ENCODE measurements around the gene DPP10. TPM values are rescaled to one million over a fixed set of nuclear protein-coding genes. Genes with fewer than 3 reads are reported as not detected.

DPP10 gene
- total and polyA plus RNA-seq, 4 experiments from 2014 or later, result not detected

GRCh38 chr2:114714313-114714712 is 271.9 kb downstream of the DPP10 start:
- Histone ChIP-seq H3K36me3 (ENCODE audit: insufficient read depth, low read length) (no peaks in the 10 kb centered on the region), H3K9me3 (ENCODE audit: control insufficient read depth in 1 of 2, low read length in 2 of 2) (no peaks in the 10 kb centered on the region), H3K27me3 (ENCODE audit: insufficient read depth, low read length) (no peaks in the 10 kb centered on the region), H3K4me3 (ENCODE audit: low read length in 2 of 2) (no peak overlapping the region), H3K27ac (ENCODE audit: low read depth, low read length) (no peak overlapping the region), H3K4me1 (ENCODE audit: insufficient read depth, low read length) (no peaks in the 10 kb centered on the region)
- Mint-ChIP-seq H3K9me3 (peaks cover 0 to 2% (median 0%) of the 10 kb centered on the region in 8 donors), H3K4me1 (no peaks in the 10 kb centered on the region), H3K4me3 (no peak overlapping the region), H3K27me3 (peaks cover 0 to 1% of the 10 kb centered on the region in 2 donors), H3K36me3 (no peaks in the 10 kb centered on the region), H3K27ac (no peak overlapping the region)
- intact Hi-C loops (cut with micrococcal nuclease), result no loop called here
- ChIA-PET POLR2A (ENCODE audit: partially characterized antibody) (no interaction called here), CTCF (ENCODE audit: partially characterized antibody) (no interaction called here)
- no peak for DNase-seq

GRCh38 chr2:114717049-114717448 is 274.6 kb downstream of the DPP10 start:
- peaks cover 0 to 2% (median 0%) of the 10 kb centered on the region in 8 donors for H3K9me3 Mint-ChIP-seq
- H3K27ac Mint-ChIP-seq, result no peak overlapping the region
- H3K4me1 ChIP-seq (ENCODE audit: insufficient read depth, low read length), result no peaks in the 10 kb centered on the region
- no peaks in the 10 kb centered on the region for H3K9me3 ChIP-seq (ENCODE audit: control insufficient read depth in 1 of 2, low read length in 2 of 2)
- no peaks in the 10 kb centered on the region for H3K27me3 ChIP-seq (ENCODE audit: insufficient read depth, low read length)
- ChIA-PET CTCF (ENCODE audit: partially characterized antibody) (no interaction called here), POLR2A (ENCODE audit: partially characterized antibody) (no interaction called here)
- no peak for DNase-seq
- H3K36me3 Mint-ChIP-seq, result no peaks in the 10 kb centered on the region
- intact Hi-C loops (cut with micrococcal nuclease), result no loop called here
- H3K4me3 ChIP-seq (ENCODE audit: low read length in 2 of 2), result no peak overlapping the region
- no peaks in the 10 kb centered on the region for H3K36me3 ChIP-seq (ENCODE audit: insufficient read depth, low read length)
- H3K27ac ChIP-seq (ENCODE audit: low read depth, low read length), result no peak overlapping the region
- peaks cover 0 to 1% of the 10 kb centered on the region in 2 donors for H3K27me3 Mint-ChIP-seq
- H3K4me3 Mint-ChIP-seq, result no peak overlapping the region
- H3K4me1 Mint-ChIP-seq, result no peaks in the 10 kb centered on the region

DNA sequence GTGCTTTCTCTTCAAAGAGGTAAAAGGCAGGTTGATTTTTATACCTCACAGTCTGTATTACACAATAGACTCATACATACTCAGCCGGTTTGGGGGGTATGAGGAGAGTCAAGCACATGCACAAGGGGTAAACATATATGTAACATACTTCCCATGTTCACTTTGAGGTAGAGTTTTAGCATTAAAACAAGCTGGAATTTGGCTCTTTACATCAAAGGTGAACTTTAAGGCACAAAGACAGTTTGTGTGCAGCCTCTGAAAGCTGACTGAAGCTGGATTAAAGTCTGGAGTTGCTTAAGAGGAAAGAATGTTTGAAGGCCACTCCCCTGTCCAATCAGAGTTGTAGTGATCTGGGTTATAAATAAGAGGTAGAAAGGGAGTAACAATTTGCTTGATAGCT is 282.0 kb downstream of the DPP10 start:
- Histone ChIP-seq H3K27ac (ENCODE audit: low read depth, low read length) (no peak overlapping the region), H3K4me3 (ENCODE audit: low read length in 2 of 2) (no peak overlapping the region), H3K36me3 (ENCODE audit: insufficient read depth, low read length) (no peaks in the 10 kb centered on the region), H3K27me3 (ENCODE audit: insufficient read depth, low read length) (no peaks in the 10 kb centered on the region), H3K9me3 (ENCODE audit: control insufficient read depth in 1 of 2, low read length in 2 of 2) (no peaks in the 10 kb centered on the region), H3K4me1 (ENCODE audit: insufficient read depth, low read length) (no peaks in the 10 kb centered on the region)
- Mint-ChIP-seq H3K9me3 (peaks cover 0 to 2% (median 0%) of the 10 kb centered on the region in 8 donors), H3K27ac (no peak overlapping the region), H3K27me3 (no peaks in the 10 kb centered on the region), H3K4me3 (no peak overlapping the region), H3K36me3 (no peaks in the 10 kb centered on the region), H3K4me1 (no peaks in the 10 kb centered on the region)
- ChIA-PET POLR2A (ENCODE audit: partially characterized antibody) (no interaction called here), CTCF (ENCODE audit: partially characterized antibody) (no interaction called here)
- intact Hi-C loops (cut with micrococcal nuclease), result no loop called here
- DNase-seq, result no peak

GRCh38 chr2:114727012-114727411 is 284.6 kb downstream of the DPP10 start:
- peaks cover 0 to 2% of the 10 kb centered on the region in 2 donors for H3K27me3 Mint-ChIP-seq
- CTCF ChIA-PET (ENCODE audit: partially characterized antibody), result no interaction called here

DNA sequence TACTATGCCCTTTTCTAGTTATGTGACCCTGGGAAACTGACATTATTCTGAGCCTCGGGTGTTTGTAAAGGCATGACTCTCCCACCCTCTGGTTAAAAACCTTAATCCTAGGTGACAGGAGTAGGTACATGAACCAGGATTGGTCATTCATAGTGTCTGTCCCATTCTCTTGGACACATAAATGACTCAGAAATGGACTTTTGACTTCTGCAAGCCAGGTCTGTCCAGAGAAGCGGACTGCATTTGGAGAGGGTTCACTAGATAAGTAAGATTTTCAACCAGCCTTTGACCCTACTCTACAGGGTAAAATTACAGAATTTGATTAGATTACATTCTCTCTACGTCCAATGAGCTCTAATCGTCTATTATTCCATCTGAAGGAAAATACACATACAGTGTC is 285.9 kb downstream of the DPP10 start:
- Histone ChIP-seq H3K4me1 (ENCODE audit: insufficient read depth, low read length) (no peaks in the 10 kb centered on the region), H3K36me3 (ENCODE audit: insufficient read depth, low read length) (no peaks in the 10 kb centered on the region), H3K9me3 (ENCODE audit: control insufficient read depth in 1 of 2, low read length in 2 of 2) (no peaks in the 10 kb centered on the region), H3K27ac (ENCODE audit: low read depth, low read length) (no peak overlapping the region), H3K27me3 (ENCODE audit: insufficient read depth, low read length) (no peaks in the 10 kb centered on the region), H3K4me3 (ENCODE audit: low read length in 2 of 2) (no peak overlapping the region)
- ChIA-PET CTCF (ENCODE audit: partially characterized antibody) (no interaction called here), POLR2A (ENCODE audit: partially characterized antibody) (no interaction called here)
- peaks cover 0 to 2% (median 0%) of the 10 kb centered on the region in 8 donors for H3K9me3 Mint-ChIP-seq
- intact Hi-C loops (cut with micrococcal nuclease), result no loop called here
- no peaks in the 10 kb centered on the region for H3K4me1 Mint-ChIP-seq
- H3K4me3 Mint-ChIP-seq, result no peak overlapping the region
- peaks cover 0 to 2% of the 10 kb centered on the region in 2 donors for H3K27me3 Mint-ChIP-seq
- no peaks in the 10 kb centered on the region for H3K36me3 Mint-ChIP-seq
- DNase-seq, result no peak
- H3K27ac Mint-ChIP-seq, result no peak overlapping the region

More at GRCh38 chr2:114727012-114727411, 284.6 kb downstream of the DPP10 start:
- intact Hi-C loops (cut with micrococcal nuclease), result no loop called here
- H3K4me3 ChIP-seq (ENCODE audit: low read length in 2 of 2), result no peak overlapping the region
- Mint-ChIP-seq H3K4me1 (no peaks in the 10 kb centered on the region), H3K36me3 (no peaks in the 10 kb centered on the region), H3K4me3 (no peak overlapping the region), H3K27ac (no peak overlapping the region), H3K9me3 (peaks cover 0 to 2% (median 0%) of the 10 kb centered on the region in 8 donors)
- no peak for DNase-seq
- POLR2A ChIA-PET (ENCODE audit: partially characterized antibody), result no interaction called here
- no peak overlapping the region for H3K27ac ChIP-seq (ENCODE audit: low read depth, low read length)
- H3K4me1 ChIP-seq (ENCODE audit: insufficient read depth, low read length), result no peaks in the 10 kb centered on the region
- no peaks in the 10 kb centered on the region for H3K27me3 ChIP-seq (ENCODE audit: insufficient read depth, low read length)
- H3K36me3 ChIP-seq (ENCODE audit: insufficient read depth, low read length), result no peaks in the 10 kb centered on the region
- H3K9me3 ChIP-seq (ENCODE audit: control insufficient read depth in 1 of 2, low read length in 2 of 2), result no peaks in the 10 kb centered on the region

DNA sequence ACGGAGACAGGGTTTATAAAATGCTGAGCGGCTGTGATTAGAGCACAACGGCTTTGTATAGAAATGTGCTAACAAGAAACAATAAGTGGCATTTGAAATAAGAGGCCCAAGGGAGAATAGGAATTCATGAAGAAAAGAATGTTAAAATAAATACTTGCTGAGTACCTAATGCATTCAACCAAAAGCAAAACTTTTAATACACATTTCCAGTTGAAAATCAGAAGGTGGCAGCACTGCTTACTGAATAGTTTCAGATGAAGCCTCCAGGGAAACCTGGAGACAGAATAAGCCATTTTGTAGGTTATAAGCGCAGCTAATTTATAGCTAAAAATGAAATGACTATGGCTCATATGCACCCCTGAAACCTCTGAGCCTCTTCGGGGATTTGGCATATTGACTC is 286.6 kb downstream of the DPP10 start:
- POLR2A ChIA-PET (ENCODE audit: partially characterized antibody), result no interaction called here
- no peak for DNase-seq
- H3K36me3 Mint-ChIP-seq, result no peaks in the 10 kb centered on the region
- no peak overlapping the region for H3K27ac Mint-ChIP-seq
- H3K9me3 ChIP-seq (ENCODE audit: control insufficient read depth in 1 of 2, low read length in 2 of 2), result no peaks in the 10 kb centered on the region
- H3K4me1 ChIP-seq (ENCODE audit: insufficient read depth, low read length), result no peaks in the 10 kb centered on the region
- peaks cover 0 to 2% (median 0%) of the 10 kb centered on the region in 8 donors for H3K9me3 Mint-ChIP-seq
- intact Hi-C loops (cut with micrococcal nuclease), result no loop called here
- H3K27ac ChIP-seq (ENCODE audit: low read depth, low read length), result no peak overlapping the region
- no peaks in the 10 kb centered on the region for H3K36me3 ChIP-seq (ENCODE audit: insufficient read depth, low read length)
- no peaks in the 10 kb centered on the region for H3K27me3 ChIP-seq (ENCODE audit: insufficient read depth, low read length)
- no peaks in the 10 kb centered on the region for H3K4me1 Mint-ChIP-seq
- H3K27me3 Mint-ChIP-seq, result peaks cover 0 to 2% of the 10 kb centered on the region in 2 donors
- no peak overlapping the region for H3K4me3 ChIP-seq (ENCODE audit: low read length in 2 of 2)
- CTCF ChIA-PET (ENCODE audit: partially characterized antibody), result no interaction called here
- no peak overlapping the region for H3K4me3 Mint-ChIP-seq

DNA sequence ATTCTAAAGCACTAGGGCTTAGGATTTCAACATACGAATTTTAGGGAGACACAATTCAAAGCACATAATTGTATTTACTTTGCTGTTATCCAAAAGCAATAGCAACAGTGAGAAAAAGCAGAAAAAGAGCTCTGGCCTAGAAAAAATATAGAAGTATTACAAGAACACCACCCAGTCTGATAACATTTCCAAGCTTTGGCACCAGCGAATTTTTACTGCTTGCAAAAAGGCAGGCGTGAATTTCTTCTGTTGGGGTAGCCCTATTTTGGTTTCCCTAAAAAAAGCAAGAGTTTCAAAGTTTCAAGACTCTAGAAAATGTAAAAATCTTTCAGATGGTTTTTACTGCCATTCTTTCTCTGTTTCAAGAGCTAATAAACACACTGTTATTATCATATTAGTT is 292.7 kb downstream of the DPP10 start:
- intact Hi-C loops (cut with micrococcal nuclease), result no loop called here
- ChIA-PET POLR2A (ENCODE audit: partially characterized antibody) (no interaction called here), CTCF (ENCODE audit: partially characterized antibody) (no interaction called here)
- Histone ChIP-seq H3K9me3 (ENCODE audit: control insufficient read depth in 1 of 2, low read length in 2 of 2) (no peaks in the 10 kb centered on the region), H3K27ac (ENCODE audit: low read depth, low read length) (no peak overlapping the region), H3K36me3 (ENCODE audit: insufficient read depth, low read length) (no peaks in the 10 kb centered on the region), H3K4me3 (ENCODE audit: low read length in 2 of 2) (no peak overlapping the region), H3K27me3 (ENCODE audit: insufficient read depth, low read length) (no peaks in the 10 kb centered on the region), H3K4me1 (ENCODE audit: insufficient read depth, low read length) (no peaks in the 10 kb centered on the region)
- Mint-ChIP-seq H3K27me3 (peaks cover 0 to 2% of the 10 kb centered on the region in 2 donors), H3K4me1 (no peaks in the 10 kb centered on the region), H3K4me3 (no peak overlapping the region), H3K9me3 (peaks cover 0 to 5% (median under 1%) of the 10 kb centered on the region in 8 donors), H3K36me3 (no peaks in the 10 kb centered on the region), H3K27ac (no peak overlapping the region)
- DNase-seq, result no peak

DNA sequence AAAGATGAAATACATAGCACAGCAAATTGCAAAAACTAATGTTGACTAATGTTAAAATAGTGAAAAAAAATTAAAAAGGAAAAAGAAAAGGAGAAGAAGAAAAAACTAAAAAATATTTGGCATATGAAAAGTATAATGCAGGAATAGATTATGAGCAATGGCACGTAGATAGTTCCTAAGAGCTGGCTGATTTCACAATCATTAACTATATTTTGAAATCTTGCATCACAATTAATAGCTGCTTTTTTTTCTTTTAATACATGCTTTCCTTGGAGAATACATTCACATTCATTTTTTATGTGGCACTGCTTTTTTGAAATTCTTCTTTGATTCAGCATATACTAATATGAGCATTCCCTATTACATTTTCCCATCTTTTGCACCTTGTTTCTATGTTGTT is 299.8 kb downstream of the DPP10 start:
- H3K4me3 Mint-ChIP-seq, result no peak overlapping the region
- peaks cover 0 to 4% of the 10 kb centered on the region in 2 donors for H3K27me3 Mint-ChIP-seq
- H3K27ac Mint-ChIP-seq, result no peak overlapping the region
- H3K27me3 ChIP-seq (ENCODE audit: insufficient read depth, low read length), result no peaks in the 10 kb centered on the region
- H3K4me1 ChIP-seq (ENCODE audit: insufficient read depth, low read length), result no peaks in the 10 kb centered on the region
- ChIA-PET POLR2A (ENCODE audit: partially characterized antibody) (no interaction called here), CTCF (ENCODE audit: partially characterized antibody) (no interaction called here)
- H3K36me3 ChIP-seq (ENCODE audit: insufficient read depth, low read length), result no peaks in the 10 kb centered on the region
- no peak overlapping the region for H3K27ac ChIP-seq (ENCODE audit: low read depth, low read length)
- no peak overlapping the region for H3K4me3 ChIP-seq (ENCODE audit: low read length in 2 of 2)
- H3K9me3 Mint-ChIP-seq, result peaks cover 0 to 7% (median 3%) of the 10 kb centered on the region in 8 donors
- no peaks in the 10 kb centered on the region for H3K9me3 ChIP-seq (ENCODE audit: control insufficient read depth in 1 of 2, low read length in 2 of 2)
- no peak for DNase-seq
- intact Hi-C loops (cut with micrococcal nuclease), result no loop called here
- H3K4me1 Mint-ChIP-seq, result no peaks in the 10 kb centered on the region
- no peaks in the 10 kb centered on the region for H3K36me3 Mint-ChIP-seq

Measured in CD4-positive, alpha-beta memory T cell (primary cell).